MM.1S (cell line): Measurements from ENCODE around the gene PDSS2.

Experiments
- EZH2 ChIP-seq: fragments of 300-600 bp; sonication (generic); optimal IDR thresholded peaks from 2 replicates; pipeline ENCODE3; 2017; ENCODE audit warnings: low read depth, mild to moderate bottlenecking, antibody characterized with exemption, low read length, mixed read lengths
- TF ChIP-seq, protein P1 (sequence below): fragments of 300-600 bp; sonication (generic); IDR thresholded peaks from 2 replicates; pipeline ENCODE4 v1.5.1; 2016; ENCODE audit warnings: antibody characterized with exemption, low read length, mixed read lengths

DNA sequence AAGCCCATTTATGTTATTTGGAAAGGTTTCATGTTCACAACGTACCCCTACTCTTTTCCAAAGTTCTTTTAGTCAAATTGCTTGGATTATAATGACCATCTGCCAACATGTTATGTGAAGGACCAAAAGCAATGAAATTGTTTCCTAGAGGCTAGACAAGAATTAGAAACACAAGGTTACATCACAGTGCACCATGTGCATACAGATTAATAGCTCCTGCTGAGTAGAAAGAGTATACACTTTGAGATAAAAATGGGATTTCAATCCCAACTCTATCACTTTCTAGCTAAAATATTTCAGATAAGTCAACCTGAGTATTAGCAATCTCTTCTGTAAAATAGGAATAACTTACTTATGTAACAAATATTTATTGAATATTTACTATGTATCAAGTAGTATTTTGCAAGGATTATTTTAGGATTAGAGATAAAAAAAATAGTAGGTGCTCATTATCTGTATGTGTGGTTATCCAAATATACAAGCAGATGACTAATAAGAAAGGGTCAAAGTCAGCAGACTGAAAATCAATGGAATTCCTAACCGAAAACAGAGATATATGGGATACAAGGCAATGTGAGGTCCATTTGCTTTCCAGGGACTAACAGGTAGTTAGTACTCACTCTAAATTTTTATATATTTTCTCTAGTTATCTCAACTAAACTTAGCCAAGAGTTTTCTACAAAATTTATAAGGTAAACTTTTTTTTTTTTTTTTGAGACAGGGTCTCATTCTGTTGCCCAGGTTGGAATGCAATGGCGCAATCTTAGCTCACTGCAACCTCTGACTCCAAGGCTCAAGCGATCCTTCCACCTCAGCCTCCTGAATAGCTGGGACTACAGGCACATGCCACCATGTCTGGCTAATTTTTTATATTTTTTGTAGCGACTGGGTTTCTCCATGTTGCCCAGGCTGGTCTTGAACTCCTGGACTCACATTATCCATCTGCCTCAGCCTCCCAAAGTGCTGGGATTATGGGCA, 127.7 kb downstream of the PDSS2 start:
- TF ChIP-seq, protein P1, sequence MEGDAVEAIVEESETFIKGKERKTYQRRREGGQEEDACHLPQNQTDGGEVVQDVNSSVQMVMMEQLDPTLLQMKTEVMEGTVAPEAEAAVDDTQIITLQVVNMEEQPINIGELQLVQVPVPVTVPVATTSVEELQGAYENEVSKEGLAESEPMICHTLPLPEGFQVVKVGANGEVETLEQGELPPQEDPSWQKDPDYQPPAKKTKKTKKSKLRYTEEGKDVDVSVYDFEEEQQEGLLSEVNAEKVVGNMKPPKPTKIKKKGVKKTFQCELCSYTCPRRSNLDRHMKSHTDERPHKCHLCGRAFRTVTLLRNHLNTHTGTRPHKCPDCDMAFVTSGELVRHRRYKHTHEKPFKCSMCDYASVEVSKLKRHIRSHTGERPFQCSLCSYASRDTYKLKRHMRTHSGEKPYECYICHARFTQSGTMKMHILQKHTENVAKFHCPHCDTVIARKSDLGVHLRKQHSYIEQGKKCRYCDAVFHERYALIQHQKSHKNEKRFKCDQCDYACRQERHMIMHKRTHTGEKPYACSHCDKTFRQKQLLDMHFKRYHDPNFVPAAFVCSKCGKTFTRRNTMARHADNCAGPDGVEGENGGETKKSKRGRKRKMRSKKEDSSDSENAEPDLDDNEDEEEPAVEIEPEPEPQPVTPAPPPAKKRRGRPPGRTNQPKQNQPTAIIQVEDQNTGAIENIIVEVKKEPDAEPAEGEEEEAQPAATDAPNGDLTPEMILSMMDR: no peak
- TF ChIP-seq EZH2: no peak
